ENCODE measurements around the gene SORCS1. TPM values are rescaled to one million over a fixed set of nuclear protein-coding genes. Genes with fewer than 3 reads are reported as not detected.

SORCS1 gene
- total RNA-seq, 1 donor from 2014 or later, result 17.8 TPM

DNA sequence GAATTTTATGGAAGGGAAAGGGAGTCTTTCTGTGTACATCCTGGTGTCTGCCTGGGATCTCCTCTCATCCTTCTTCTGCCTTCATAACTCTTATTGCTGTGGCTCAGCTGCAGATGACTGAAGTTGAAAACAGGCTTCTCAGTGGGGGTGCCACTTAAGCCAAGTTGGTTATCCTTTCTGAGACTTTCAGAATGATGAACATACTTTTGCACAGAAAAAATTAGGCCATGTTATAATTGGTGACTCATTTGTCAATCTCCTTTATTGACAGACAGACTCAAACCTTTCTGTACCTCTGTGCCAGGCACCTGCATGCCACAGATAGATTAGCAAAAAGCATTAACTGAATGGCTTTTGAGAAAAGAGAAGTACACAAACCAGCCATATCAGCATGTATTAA lies 430.3 kb downstream of the SORCS1 start:
- no peak for DNase-seq

DNA sequence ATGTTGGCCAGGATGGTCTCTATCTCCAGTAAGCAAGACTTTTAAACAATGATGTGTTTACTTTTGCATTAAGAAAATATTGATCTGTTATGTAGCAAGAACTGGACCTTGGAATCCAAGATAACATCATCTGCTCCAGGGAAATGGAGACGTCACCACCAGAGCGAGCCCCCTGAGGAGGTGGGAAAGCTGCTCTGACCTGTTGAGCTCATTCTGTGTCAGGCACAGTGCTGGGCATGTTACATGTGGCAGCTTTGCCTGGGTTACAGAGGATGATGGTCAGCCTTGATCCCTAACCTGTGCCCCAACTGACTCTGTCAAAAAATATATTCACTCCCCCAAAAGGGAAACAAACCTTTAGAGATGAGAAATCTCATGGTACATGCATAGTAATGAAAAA lies 436.3 kb downstream of the SORCS1 start:
- DNase-seq, result no peak

DNA sequence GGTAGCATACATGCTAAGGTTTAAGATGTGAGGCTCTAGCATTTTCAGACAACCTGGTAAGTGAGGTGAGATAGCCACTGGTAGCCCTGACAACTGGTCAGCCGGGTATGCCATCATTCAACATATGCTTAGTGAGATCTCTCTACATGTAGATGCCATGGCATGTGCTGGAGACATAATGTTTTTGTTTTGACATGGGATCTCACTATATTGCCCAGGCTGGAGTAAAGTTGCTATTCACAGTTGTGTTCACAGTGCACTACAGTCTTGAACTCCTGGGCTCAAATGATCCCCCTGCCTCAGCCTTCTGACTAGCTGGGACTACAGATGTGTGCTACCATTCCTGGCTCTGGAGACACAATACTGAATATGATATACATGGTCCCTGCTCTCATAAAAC lies 437.3 kb downstream of the SORCS1 start:
- no peak for DNase-seq

DNA sequence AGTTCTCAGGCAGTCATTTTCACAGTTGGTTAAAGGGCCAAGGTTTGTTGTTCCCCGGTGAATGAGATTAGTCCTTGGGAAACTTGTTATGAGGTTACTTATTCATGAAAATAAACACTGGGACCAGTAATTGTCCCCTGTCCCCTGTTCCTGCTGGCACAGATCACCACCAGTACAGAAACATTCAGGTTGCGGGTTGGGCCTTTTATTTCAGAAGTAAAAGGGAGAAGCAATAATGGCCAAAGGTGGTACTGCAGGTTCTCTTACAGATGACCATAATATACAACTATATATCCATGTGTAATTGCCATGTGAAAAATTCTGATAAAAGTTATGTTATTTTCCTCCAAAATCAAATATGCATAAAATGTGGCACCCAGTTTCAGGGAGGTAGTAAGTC lies 442.0 kb downstream of the SORCS1 start:
- no peak for DNase-seq

DNA sequence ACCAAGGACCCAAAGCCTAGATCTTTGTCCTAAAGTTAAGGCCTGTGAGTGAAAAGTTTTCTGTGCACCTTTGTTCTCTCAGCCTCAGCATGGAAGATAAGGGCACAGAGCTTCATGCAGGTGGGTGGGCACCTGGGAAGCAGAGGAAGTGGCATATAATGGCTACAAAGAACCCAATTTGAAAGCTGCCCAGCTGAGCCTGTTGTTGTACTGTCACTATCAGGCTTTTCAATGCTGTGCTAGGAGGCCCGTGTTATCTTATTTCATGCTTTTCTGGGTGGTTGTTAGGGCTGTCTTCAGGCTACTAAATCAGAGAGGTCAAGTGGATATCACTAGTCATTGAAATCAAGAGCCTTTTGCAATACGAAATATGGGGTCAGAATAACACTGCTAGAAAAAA lies 443.8 kb downstream of the SORCS1 start:
- no peak for DNase-seq

DNA sequence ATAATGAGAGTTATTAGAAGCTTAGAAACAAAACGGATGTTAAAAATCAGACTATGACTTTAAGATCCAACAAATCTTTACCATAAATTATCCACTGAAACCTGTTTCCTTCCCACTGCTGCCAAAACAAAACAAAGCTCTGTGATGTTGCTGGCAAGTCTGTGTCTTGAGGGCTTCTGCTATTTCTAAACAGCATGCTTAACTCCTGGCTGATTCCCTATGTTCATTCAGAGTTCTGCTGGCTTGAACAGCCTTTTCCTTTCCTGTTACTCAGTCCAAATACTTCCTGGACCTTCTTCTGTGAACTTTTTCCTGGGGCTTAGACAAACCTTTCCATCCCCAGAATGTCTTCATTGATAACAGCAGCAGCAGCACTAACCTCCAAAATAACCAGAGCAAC lies 448.1 kb downstream of the SORCS1 start:
- peak; percentile 84 for DNase-seq

DNA sequence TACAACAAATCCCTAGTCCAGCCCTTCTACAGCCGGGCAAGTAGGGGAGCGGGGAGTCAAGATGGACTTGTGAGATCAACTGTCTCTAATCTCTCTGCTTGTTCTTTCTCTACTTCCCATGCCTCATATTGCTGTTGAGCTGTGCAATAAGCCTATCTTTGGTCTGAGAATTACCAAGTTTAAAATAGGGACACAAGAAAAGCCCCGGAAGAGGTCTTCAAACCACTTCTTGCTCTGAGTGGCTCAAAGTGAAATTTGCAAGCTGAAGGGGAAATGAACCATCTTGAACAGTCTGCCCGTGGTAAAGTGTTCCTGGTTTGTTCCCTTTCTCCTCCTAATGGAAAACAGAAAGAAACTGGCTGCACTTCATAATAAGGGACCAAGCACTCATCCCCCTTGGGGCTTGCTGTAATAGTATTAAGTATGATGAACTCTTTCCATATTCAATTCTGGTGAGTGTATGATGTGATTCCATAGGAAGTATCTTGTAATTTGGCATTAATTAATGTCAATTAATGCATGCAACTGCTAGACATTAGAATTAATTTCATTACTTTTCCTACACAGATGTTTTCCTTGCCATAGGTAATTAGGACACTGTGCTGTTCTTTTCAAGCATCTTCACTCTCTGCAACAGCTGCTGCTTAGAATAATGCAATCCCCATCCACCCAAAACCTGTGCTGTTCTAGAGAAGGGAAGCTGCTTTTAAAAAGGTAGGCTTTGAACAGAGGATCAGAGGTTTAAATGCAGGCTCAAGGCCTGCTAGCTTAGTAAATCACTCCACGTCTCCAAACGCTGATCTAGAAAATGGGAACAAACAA lies 449.6 kb downstream of the SORCS1 start:
- DNase-seq, result no peak

DNA sequence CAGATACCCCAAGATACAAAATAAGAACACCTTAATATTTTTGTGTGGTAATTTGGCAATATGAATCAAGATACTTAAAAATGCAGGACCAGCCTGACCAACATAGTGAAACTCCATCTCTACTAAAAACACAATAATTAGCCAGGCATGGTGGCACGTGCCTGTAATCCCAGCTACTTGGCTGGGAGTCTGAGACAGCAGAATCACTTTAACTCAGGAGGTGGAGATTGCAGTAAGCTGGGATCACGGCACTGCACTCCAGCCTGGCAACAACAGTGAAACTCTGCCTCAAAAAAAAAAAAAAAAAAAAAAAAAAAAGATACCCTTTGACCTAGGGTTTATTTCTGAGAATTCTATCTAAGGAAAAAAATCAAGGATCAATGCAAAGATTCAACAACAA lies 450.7 kb downstream of the SORCS1 start:
- no peak for DNase-seq

DNA sequence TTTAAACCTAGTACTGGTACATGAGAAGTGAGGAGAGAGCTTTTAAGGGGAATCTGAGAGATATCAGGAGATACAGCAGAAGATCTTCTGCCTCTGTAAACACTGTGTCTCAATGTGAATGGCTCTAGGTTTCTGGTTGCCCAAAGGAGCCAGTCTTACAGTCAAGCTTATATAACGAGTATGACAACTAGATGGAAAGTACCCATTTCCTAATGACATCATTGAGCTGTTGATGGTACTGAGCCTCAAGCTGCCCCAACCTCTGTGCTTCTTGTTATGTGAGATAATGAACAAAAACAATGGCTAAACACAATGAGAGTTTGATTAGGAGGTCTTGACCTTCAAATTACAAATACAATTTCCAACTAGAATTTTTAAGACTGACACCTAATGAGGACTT lies 451.5 kb downstream of the SORCS1 start:
- no peak for DNase-seq

DNA sequence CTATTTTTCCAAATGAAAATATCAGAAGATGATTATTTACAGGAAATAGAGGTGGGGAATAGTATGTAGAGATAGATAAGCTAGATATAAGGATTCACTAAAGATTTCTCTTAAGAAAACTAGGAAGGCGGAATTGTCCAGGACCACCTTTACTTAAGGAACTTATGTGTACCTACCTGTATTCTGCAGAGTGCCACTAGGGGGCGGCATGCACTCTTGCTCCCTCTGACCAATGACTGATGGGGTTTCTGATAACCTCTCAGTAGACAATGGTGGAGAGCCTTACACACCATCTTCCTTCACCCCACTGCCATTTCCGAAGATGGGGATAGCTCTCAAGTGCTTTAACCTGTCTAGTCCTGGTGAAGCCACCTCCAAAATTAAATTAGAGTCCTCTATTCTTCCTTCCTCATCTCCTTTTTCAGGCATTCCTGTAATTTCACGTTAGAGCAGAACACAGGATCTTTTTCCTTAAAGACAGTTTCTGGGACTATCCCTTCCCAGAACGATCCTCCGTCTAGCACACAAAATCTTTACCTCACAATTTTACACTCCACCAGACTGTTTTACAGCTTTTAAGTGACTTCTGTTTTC lies 453.1 kb downstream of the SORCS1 start:
- DNase-seq, result peak; percentile 30

DNA sequence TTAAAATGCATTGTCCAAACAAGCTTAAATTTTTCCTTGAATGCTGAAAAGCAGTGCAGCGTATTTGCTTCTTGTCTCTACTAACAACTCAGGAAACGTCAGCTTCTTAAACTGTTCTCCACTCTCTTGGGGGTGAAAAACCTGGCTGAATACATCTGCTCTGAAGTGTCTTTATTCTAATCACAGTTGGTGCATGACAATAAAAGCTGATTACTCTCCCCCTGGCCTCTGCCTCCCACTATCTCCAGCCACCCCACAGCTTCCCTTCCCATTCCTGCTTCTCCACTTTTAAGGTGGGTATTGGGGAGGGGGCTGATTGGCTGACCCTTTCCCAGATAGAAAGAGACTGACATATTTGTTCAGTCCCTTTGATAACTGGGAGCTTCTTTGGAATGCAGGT lies 456.0 kb downstream of the SORCS1 start:
- no peak for DNase-seq

DNA sequence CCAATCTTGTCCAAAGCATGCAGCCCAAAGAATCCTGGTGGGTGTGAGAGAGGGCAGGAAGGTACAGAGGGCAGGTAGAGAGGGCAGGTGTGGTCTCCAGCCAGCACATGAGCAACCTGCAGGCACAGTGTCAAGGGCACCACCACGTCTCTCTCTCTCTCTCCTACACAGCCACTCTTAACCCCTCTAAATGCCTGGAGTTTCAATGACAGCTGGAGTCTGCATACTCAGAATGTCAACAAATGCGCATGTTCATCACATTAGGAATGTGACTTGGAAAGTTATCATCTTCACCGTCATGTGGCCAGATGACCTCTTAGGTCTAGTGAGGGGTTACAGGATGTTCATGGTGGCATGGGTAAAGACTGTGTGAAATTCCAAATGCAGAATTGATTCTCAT lies 456.8 kb downstream of the SORCS1 start:
- peak; percentile 24 for DNase-seq

DNA sequence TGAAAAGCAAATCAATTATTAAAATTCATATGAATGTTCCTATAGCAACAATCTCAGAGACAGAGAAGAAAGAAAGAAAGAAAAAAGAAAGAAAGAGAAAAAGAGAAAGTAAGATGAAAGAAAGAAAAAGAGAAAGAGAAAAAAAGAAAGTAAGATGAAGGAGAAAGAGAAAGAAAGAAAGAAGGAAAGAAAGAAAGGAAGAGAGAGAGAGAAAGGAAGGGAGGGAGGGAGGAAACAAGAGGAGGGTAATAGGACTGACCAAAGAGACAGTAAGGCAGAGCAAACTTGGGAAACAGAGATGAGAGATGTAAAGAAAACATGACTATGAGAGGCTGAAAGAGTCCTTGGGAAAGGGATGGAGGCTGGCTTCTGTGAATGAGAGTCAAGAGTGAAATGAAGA lies 458.4 kb downstream of the SORCS1 start:
- DNase-seq, result no peak

DNA sequence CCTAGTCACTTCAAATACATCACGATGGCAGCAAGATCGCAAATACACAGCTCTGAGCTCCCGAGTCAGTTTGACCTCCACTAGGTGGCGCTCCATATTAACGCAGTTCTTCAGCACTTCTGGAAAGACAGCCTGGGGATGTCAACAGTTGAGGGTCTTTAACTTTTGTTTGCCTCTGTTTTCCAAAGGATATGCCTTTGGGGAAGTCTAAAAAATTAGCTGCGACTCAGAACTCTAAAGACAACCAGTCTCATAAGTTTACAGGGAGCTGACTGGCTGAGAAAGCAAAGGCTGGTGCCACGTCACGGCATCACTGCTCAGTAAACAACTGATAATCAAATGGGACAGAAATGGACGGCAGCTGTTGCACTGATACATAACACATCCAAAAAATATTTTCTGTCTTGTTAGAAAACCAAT lies 458.8 kb downstream of the SORCS1 start:
- peak; percentile 95 for DNase-seq

DNA sequence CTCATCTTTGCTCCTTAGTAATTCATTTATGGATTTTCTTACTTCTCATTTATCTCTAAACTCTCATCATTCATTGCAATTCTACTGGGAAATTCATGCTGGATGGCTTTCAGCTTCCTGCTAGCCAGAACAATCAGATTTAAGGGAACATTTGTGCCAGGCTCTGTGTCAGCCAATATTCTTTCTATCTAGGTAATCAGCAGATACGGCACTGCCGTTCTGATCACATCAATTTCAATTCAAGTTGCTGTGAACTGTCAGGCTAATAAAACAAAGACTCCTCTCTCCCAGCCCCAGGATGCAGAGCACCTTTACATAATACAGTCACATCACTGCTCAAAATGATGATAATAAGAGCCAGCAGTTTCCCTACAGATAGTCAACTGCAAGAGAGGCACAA lies 468.3 kb downstream of the SORCS1 start:
- no peak for DNase-seq

DNA sequence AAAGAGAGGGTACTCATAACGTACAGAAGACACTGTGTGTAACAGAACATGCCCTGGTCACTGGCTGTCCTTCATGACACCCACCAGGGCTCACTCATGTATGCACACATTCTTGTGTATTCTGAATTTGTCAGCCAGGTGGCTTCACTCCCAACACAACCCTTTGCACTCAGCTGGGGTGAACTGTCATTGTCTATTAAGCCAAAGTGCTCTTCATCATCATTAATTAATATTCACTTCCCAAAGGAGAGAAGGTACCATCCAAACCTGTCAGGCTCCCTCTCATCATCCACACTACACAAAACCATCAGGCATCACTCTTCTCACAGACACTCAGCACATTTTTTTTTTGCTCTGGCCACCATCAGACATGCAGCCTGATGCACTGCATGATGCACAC lies 469.8 kb downstream of the SORCS1 start:
- DNase-seq, result no peak

DNA sequence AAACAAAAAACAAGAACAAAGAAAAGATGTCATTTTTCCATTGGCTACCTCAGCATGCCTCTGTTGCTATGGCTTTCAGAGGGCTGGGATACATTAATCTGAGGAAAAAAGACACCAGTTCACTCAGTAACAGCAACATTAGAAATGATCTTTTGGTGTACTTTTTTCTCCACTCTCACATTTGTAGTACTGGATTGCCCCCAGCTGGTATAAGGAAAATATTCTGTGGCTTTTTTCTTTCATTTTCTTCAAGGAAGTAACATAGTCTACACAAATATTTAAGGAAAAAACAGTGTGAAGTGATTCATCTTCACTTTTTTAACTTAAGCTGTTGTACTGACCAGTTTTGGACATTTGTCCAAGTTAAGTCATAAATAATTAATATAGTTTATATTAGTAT lies 482.3 kb downstream of the SORCS1 start:
- DNase-seq, result peak; percentile 47

DNA sequence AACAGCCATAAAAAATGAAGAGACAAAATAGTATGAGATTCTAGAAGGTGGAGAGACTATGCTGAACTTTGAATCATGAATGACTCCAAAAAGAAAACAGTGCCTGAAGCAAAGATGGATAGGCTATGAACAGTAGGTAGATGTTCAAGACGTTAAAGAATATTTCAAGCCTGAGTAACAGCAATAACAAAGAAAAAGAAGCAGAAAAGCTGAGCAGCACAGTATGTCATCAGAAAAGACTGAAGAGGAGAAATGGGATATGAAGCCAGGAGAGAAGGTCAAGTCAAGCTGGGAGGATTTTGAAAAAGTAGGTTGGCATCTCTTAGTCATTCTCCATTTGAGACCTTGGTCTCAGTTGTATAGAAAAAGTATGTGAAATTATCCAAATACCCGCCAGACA lies 484.4 kb downstream of the SORCS1 start:
- DNase-seq, result no peak

DNA sequence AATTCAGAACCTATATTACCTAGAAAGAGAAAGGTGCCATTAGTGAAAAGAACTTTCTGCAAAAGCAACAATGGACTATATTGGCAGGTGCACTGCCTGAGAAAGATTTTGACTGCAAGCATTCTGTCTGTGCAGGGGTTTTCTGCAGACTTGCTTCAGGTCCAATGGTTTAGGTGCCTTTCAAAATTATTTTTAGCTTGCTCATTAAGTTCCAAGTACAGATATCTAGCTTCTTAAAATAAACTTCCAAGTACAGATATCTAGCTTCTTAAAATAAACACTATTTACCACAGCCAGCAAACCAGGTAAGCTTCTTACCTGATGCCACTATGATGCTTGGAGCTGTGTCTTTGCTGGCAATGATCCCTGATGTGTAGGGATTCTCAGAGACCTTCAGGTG lies 485.2 kb downstream of the SORCS1 start:
- no peak for DNase-seq

DNA sequence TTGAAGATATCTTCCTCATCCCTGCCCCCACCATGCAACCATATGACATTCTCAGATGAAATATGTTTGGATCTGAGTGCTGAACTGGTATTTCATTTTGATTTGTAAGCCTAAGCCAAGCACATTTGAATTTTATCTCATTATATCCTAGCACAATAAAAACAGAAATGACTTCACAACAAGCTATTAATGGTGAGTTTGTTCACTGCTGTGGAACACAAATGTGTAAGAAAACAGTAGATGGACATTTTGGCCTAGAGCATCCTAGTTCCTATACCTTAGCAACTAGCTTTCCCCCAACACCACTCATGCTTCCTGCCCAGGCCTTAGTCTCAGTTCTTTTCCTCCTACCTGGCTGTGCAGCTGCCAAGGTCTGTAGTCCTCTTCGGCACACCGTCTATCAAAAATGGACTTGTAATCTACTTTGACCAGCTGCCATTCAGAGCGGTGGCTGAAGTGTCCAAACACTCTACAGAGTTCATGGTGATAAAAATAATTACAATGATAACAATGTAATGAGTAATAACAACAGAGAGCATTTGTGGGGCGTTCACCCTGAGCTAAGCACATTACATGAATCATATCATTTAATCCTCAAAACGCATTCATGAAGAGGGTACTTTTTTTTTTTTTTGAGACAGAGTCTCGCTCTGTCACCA lies 491.9 kb downstream of the SORCS1 start:
- no peak for DNase-seq

DNA sequence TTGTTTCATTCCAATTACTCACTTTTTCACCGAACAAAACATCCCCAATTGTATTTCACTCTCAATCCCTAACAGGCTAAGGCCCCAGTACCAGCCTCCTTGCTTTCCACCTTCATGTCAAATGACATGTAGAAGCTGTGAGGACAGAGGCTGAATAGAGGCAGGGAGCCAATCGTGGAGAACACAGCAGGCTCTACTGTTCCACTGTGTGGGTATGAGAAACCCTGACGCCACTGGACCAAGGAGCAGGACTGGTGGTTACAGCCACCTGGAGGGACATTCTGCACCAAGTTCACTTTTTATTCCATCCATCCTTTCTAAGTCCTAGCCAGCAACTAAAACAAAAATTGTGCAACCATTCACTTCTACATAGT lies 502.8 kb downstream of the SORCS1 start:
- DNase-seq, result no peak

DNA sequence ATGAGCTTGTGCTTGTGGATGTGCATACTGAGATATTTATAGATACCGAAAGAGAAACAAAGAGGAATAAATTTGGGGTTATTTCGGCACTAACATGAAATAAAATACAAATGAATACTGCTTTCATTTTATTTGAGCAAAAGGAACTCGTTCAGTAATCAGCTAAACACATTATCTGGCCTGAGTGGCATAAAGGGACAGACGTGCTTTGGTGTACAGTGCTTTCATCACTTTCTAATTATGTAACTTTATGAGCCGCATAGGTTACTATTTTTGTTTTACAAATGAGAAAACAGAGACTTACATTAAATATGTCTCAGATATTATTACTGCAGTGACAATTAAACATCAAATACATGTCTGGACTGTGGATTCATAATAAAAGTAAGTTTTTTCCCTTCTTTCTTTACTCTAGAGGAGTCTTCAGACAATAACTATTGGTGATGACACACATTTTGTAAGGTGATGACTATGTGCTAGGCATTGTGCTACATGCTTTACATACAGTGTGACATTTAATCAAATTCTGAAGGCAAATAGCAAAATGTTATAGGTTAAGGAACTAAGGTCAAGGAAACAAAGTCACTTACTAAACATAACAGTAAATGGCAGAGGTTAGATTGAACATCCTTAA lies 503.3 kb downstream of the SORCS1 start:
- DNase-seq, result no peak

DNA sequence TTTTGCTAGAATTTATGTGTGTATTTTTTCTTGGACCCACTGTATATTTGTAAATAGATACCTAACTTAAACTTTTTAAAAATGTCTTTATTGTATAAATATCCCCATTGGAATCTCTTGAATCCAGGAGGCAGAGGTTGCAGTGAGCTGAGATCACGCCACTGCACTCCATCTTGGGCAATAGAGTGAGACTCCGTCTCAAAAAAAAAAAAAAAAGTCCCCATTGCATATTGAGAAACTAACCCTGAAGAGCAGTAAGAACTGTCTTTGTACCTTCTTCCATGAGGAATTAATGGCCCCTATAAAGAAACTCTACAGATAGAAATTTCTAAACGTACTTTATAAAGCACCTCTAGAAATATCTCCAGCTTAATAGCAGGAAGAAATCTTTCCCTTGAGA lies 504.0 kb downstream of the SORCS1 start:
- DNase-seq, result no peak

All from tongue (tissue), 2 donors.